HepG2 (cell line): ENCODE data around the gene UBC. TPM values are rescaled to one million over a fixed set of nuclear protein-coding genes. Genes with fewer than 3 reads are reported as not detected.

Experiments used
- ATAC-seq: fragments of 200-7000 bp; cut with Tn5 transposase; 3 replicates; pipeline ENCODE4 v1.9.1; 2020; ENCODE audit warnings: mild to moderate bottlenecking, moderate library complexity
- BruUV-seq: library from RNA; stranded (reverse); fragments of 400-500 nt; replicated peaks from 2 replicates; lab custom pipeline; 2021; lab: Mats Ljungman, UMichigan
- CTCF ChIA-PET: fragments of 300-600 bp; formaldehyde crosslinking; extraction: SDS; loops from one replicate; lab custom pipeline; 2021; ENCODE audit warnings: low total read pairs, inconsistent platforms, low intra/inter-chr PET ratio; lab: Yijun Ruan, JAX
- POLR2A ChIA-PET: fragments of 350-600 bp; sonication (Branson Sonifier 250); formaldehyde crosslinking; loops from one replicate; lab custom pipeline; 2020; ENCODE audit warnings: antibody characterized with exemption, inconsistent platforms; lab: Yijun Ruan, JAX
- DNase-seq: peaks from one replicate; pipeline ENCODE4 v3.0.0-alpha.2; 2015; ENCODE audit warnings: low spot score
- FAIRE-seq: peaks from 3 replicates; lab custom pipeline; 2011; peaks lifted over from hg19 to GRCh38; lab: Jason Lieb, UNC
- H2AFZ ChIP-seq: one replicate; pipeline ENCODE4 v1.6.1; 2011; ENCODE audit warnings: low read length, inconsistent platforms
- H3K27ac ChIP-seq: fragments of 300-600 bp; 3 replicates; pipeline ENCODE4 v1.8.0; 2011; ENCODE audit warnings: mixed run types, mild to moderate bottlenecking, mixed read lengths, low read length, inconsistent platforms; ENCODE audit not compliant: insufficient read depth; ENCODE audit errors: extremely low read length
- H3K27me3 ChIP-seq, 2 experiments: fragments of 200-600 bp in 1 of 2; 2 replicates in 1 of 2; 3 replicates in 1 of 2; pipeline versions ENCODE4 v1.6.0 to v1.8.0; 2011; ENCODE audit warnings: low read length in 2 of 2, mild to moderate bottlenecking in 2 of 2, moderate library complexity in 2 of 2, inconsistent platforms in 1 of 2; ENCODE audit not compliant: insufficient read depth in 2 of 2, control insufficient read depth in 1 of 2
- H3K36me3 ChIP-seq, 2 experiments: fragments of 200-600 bp in 1 of 2; replicated peaks in 1 of 2; 2 replicates in 1 of 2; 3 replicates in 1 of 2; pipeline versions ENCODE4 v1.5.1 to v1.8.0; 2011; ENCODE audit warnings: low read length in 2 of 2, inconsistent platforms in 1 of 2; ENCODE audit not compliant: insufficient read depth in 2 of 2, control insufficient read depth in 1 of 2
- H3K4me1 ChIP-seq: 2 replicates; pipeline ENCODE4 v1.5.1; 2012; ENCODE audit warnings: low read length, inconsistent platforms; ENCODE audit not compliant: insufficient read depth
- H3K4me2 ChIP-seq: 2 replicates; pipeline ENCODE4 v1.6.0; 2011; ENCODE audit warnings: low read depth, low read length, inconsistent platforms
- H3K4me3 ChIP-seq, 3 experiments: fragments of 200-600 bp in 1 of 3; sonication (generic), shearing (Covaris generic) in 1 of 3; replicated peaks in 1 of 3; 2 replicates each; pipeline ENCODE4 v1.5.1; 2011 to 2016; ENCODE audit warnings: low read length in 3 of 3, inconsistent platforms in 2 of 3, low read depth in 2 of 3, mild to moderate bottlenecking in 2 of 3, control low read depth in 1 of 3, mixed read lengths in 1 of 3; ENCODE audit not compliant: insufficient read depth in 1 of 3
- H3K79me2 ChIP-seq: one replicate; pipeline ENCODE4 v1.6.1; 2011; ENCODE audit warnings: low read length, inconsistent platforms; ENCODE audit not compliant: insufficient read depth
- H3K9ac ChIP-seq: 2 replicates; pipeline ENCODE4 v1.6.0; 2011; ENCODE audit warnings: mild to moderate bottlenecking, low read depth, low read length, inconsistent platforms; ENCODE audit not compliant: insufficient read depth
- H3K9me3 ChIP-seq: 2 replicates; pipeline ENCODE4 v1.5.1; 2012; ENCODE audit warnings: mild to moderate bottlenecking, low read length
- H4K20me1 ChIP-seq: 2 replicates; pipeline ENCODE4 v1.6.0; 2011; ENCODE audit warnings: inconsistent platforms, mild to moderate bottlenecking, low read length, moderate library complexity; ENCODE audit not compliant: insufficient read depth
- BORCS8-MEF2B ChIP-seq: sonication (generic); formaldehyde crosslinking; IDR thresholded peaks from 2 replicates; pipeline ENCODE4 v1.8.0; 2022; ENCODE audit warnings: mild to moderate bottlenecking, missing genetic modification reagents
- CC2D1A ChIP-seq: sonication (generic); formaldehyde crosslinking; IDR thresholded peaks from 2 replicates; pipeline ENCODE4 v1.8.1; 2023; ENCODE audit warnings: mild to moderate bottlenecking, missing genetic modification reagents
- ERF ChIP-seq: IDR thresholded peaks from 2 replicates; pipeline ENCODE4 v1.6.1; 2018; ENCODE audit warnings: missing biosample characterization, missing genetic modification reagents
- FOXK2 ChIP-seq: fragments of 450-650 bp; IDR thresholded peaks from 2 replicates; pipeline ENCODE4 v1.6.1; 2016
- HES4 ChIP-seq: sonication (generic); formaldehyde crosslinking; IDR thresholded peaks from 2 replicates; pipeline ENCODE4 v1.9.0; 2021; ENCODE audit warnings: mild to moderate bottlenecking, missing genetic modification reagents, borderline replicate concordance
- HOXA5 ChIP-seq: sonication (generic); formaldehyde crosslinking; IDR thresholded peaks from 2 replicates; pipeline ENCODE4 v1.4.0; 2020; ENCODE audit warnings: missing genetic modification reagents
- MED8 ChIP-seq: sonication (generic); formaldehyde crosslinking; IDR thresholded peaks from 2 replicates; pipeline ENCODE4 v1.8.1; 2023; ENCODE audit warnings: mild to moderate bottlenecking, missing genetic modification reagents; ENCODE audit not compliant: insufficient replicate concordance
- MEIS1 ChIP-seq: sonication (generic); formaldehyde crosslinking; IDR thresholded peaks from 2 replicates; pipeline ENCODE4 v1.9.0; 2021; ENCODE audit warnings: mild to moderate bottlenecking, missing genetic modification reagents, moderate library complexity, borderline replicate concordance
- SIN3A ChIP-seq: IDR thresholded peaks from 2 replicates; pipeline ENCODE4 v1.6.1; 2011; ENCODE audit warnings: low read depth, mild to moderate bottlenecking, control low read depth, low read length, borderline replicate concordance
- TFDP1 ChIP-seq: IDR thresholded peaks from 2 replicates; pipeline ENCODE4 v1.6.1; 2016; ENCODE audit warnings: missing compliant biosample characterization, missing genetic modification reagents, borderline replicate concordance
- ZKSCAN1 ChIP-seq: fragments of 150-350 bp; IDR thresholded peaks from 2 replicates; pipeline ENCODE4 v1.6.1; 2014; ENCODE audit warnings: low read length
- ZMYM2 ChIP-seq: sonication (generic); formaldehyde crosslinking; IDR thresholded peaks from 2 replicates; pipeline ENCODE4 v1.8.0; 2022; ENCODE audit warnings: mild to moderate bottlenecking, missing genetic modification reagents
- ZNF512 ChIP-seq: sonication (generic); formaldehyde crosslinking; IDR thresholded peaks from 2 replicates; pipeline ENCODE4 v1.4.0; 2020; ENCODE audit warnings: mild to moderate bottlenecking, missing genetic modification reagents
- ZNF672 ChIP-seq: sonication (generic); formaldehyde crosslinking; IDR thresholded peaks from 2 replicates; pipeline ENCODE4 v1.8.1; 2022; ENCODE audit warnings: missing genetic modification reagents
- ZNF878 ChIP-seq: sonication (generic); formaldehyde crosslinking; IDR thresholded peaks from 2 replicates; pipeline ENCODE4 v1.8.1; 2023; ENCODE audit warnings: mild to moderate bottlenecking, missing genetic modification reagents, moderate library complexity
- WGBS: methylation state at CpG from one replicate; pipeline ENCODE4 v1.1.6; 2017; ENCODE audit warnings: low lambda C conversion rate; 5-methylcytosine and 5-hydroxymethylcytosine counted together
- in situ Hi-C: cut with HindIII; loops from 2 replicates; pipeline ENCODE4 v1.10.0; 2017; ENCODE audit warnings: low pct_unique_long_range_greater_than_20kb; ENCODE audit not compliant: extremely low pct_ligation_motif_present
- intact Hi-C: fragments of 100-400 bp; cut with micrococcal nuclease; formaldehyde crosslinking; loops from one replicate; pipeline ENCODE4 v1.10.0; 2022; ENCODE audit not compliant: unreplicated experiment
- polyA plus RNA-seq, 8 experiments: library from polyadenylated mRNA; depleted of rRNA in 3 of 8; stranded (reverse) in 7 of 8; unstranded in 1 of 8; fragments of >200 nt; fragmentation: Illumina TruSeq in 4 of 8; extraction: Trizol in 4 of 8; gene quantifications; 2 replicates each; pipeline versions ENCODE4 v1.2.1 to v1.2.3, GENCODE V29; 2011 to 2016; ENCODE audit warnings: low read depth in 4 of 8, missing spikeins in 1 of 8, mixed read lengths in 1 of 8; ENCODE audit not compliant: insufficient read depth in 1 of 8
- total RNA-seq, 5 experiments: library from RNA; depleted of rRNA; stranded (reverse); fragments of >200 nt; fragmentation: Illumina TruSeq; extraction: Trizol; gene quantifications; 2 replicates each; pipeline ENCODE4 v1.2.3, GENCODE V29; 2016; ENCODE audit warnings: low read depth in 1 of 5

Gene UBC
- total and polyA plus RNA-seq, 2 of the 13 experiments (the other 11 are each of a cell fraction or from before 2014, with no cell fraction given), result 805 to 1,432 TPM

GRCh38 chr12:124883263-124884130 lies 31.0 kb downstream of the UBC start:
- Histone ChIP-seq H3K27ac (no peak overlapping the region), H3K79me2 (no peaks in the 10 kb centered on the region), H2AFZ (no peak overlapping the region), H3K4me2 (no peak overlapping the region), H3K27me3 (no peaks in the 10 kb centered on the region), H3K36me3 (no peaks in the 10 kb centered on the region), H3K4me3 (no peak overlapping the region), H3K9me3 (no peaks in the 10 kb centered on the region), H3K9ac (no peak overlapping the region), H3K4me1 (peaks cover 95% of the 10 kb centered on the region), H4K20me1 (no peaks in the 10 kb centered on the region)
- in situ Hi-C loops (no loop called here), intact Hi-C loops (loop anchor here (2.0 kb wide), 1 partner anchor 17 kb away; no protein-coding TSS in a partner anchor)
- no TSS peak for BruUV-seq
- ChIA-PET CTCF (no interaction called here), POLR2A (interaction anchor here (0.7 to 0.8 kb wide), 2 partner anchors 16 to 106 kb away, joined by 3 read pairs; no protein-coding TSS in a partner anchor)
- no peak for FAIRE-seq
- no peak for ATAC-seq
- 82% methylated on average over 10 of the region's 10 CpGs for WGBS
- TF ChIP-seq ZNF512, result peak; percentile 92
- no peak for TF ChIP-seq HOXA5
- no peak for TF ChIP-seq CC2D1A (CRISPR knock-in tag)
- no peak for TF ChIP-seq ZMYM2 (CRISPR knock-in tag)
- 0 out of 2 replicates have a peak, but pooled peaks have one; percentile 10 for TF ChIP-seq FOXK2
- no peak for TF ChIP-seq MEIS1 (CRISPR knock-in tag)
- no peak for TF ChIP-seq ZNF878 (CRISPR knock-in tag)
- TF ChIP-seq ZNF672 (CRISPR knock-in tag), result no peak
- no peak for TF ChIP-seq SIN3A
- no peak for TF ChIP-seq BORCS8-MEF2B (CRISPR knock-in tag)
- TF ChIP-seq MED8, result no peak
- no peak for TF ChIP-seq TFDP1
- TF ChIP-seq ZKSCAN1, result no peak
- no peak for TF ChIP-seq ERF (CRISPR knock-in tag)
- no peak for TF ChIP-seq HES4 (CRISPR knock-in tag)
- DNase-seq, result no peak
